ENCODE data around the gene SERF2.
"Not testable (repeated sequence)": the region's sequence is repeated elsewhere in the genome, so short reads cannot be mapped to it uniquely, and the experiment has no call there.

The SERF2 gene

GRCh38 chr15:43830691-43831275, 38.7 kb downstream of the SERF2 start:
- DNase-seq: not testable (repeated sequence)

DNA sequence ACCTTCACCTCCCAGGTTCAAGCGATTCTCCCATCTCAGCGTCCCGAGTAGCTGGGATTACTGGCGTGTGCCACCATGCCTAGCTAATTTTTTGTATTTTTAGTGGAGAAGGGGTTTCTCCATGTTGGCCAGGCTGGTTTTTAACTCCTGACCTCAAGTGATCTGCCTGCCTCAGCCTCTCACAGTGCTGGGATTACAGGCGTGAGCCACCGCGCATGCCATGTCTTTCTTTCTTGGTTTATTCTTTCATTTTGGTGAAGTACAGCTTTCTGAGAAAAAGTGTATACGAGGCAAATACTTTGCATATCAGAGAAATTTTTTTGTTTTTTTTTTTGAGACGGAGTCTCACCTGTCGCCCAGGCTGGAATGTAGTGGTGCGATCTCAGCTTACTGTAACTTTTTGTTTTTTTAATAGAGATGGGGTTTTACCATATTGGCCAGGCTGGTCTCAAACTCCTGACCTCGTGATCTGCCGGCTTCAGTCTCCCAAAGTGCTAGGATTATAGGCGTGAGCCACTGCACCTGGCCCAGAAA, 39.5 kb downstream of the SERF2 start:
- DNase-seq: not testable (repeated sequence)

DNA sequence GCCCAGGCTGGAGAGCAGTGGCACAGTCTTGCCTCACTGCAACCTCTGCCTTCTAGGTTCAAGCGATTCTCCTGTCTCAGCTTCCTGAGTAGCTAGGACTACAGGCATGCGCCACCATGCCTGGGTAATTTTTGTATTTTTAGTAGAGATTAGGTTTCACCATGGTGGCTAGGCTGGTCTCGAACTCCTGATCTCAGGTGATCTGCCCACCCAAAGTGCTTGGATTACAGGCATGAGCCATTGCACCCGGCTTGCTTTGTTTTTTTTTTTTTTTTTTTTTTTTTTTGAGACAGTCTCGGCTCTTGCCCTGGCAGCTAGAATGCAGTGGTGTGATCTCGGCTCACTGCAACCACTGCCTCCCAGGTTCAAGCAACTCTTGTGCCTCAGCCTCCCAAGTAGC, 40.4 kb downstream of the SERF2 start:
- DNase-seq: not testable (repeated sequence)

- DNase-seq: no peak
These were observed 53.3 kb downstream of the SERF2 start for GRCh38 chr15:43845421-43845820.
